Activated CD4-positive, CD25-positive, alpha-beta regulatory T cell treated with anti-CD3 and anti-CD28 coated beads, Interleukin-2, amount 50 U/mL, for 24 hours (primary cell): ENCODE data around the gene FOXN1.

ENCODE experiments used
- ATAC-seq, 2 donors: fragments of 150-1000 bp; cut with Tn5 transposase; one replicate each; pipeline ENCODE4 v1.10.0; 2021; ENCODE audit warnings: mild to moderate bottlenecking in 1 of 2, moderate library complexity in 1 of 2

FOXN1 gene

DNA sequence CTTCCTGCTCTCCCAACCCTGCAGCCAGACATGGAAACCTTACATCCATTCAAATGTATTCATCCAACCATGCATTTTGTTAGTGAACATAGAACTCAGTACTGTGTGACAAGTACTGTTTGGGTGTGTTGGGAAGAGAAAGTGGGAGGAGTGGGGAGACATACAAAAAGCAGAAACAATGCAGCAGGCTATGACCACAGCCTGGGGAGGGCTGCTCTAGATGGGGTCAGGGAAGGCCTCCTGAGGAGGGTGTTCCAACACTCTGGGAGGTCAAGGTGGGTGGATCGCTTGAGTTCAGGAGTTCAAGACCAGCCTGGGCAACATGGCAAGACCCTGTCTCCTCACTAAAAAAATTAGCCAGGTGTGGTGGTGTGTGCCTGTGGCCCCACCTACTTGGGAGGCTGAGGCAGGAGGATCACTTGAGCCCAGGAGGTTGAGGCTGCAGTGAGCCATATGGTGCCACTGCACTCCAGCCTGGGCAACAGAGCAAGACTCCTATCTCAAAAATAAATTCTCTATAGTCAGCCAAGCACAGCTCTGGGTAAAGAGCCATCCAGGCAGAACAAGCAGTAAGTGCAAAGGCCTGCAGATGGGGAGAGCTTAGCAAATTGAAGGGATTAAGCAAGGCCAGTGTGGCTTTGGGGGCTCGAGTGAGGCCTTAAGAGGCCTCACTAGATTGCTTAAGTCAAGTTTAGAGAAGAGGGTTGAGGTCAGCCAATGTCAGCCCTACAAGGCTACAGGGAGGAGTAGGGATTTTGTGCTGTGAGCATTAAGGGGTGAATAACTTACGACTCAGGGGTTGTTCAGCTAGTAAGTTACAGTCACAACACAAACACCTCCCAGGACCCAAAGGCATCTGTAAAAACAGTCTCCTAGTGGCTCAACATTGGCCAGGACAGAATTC is 27.2 kb upstream of the FOXN1 start:
- no peak for ATAC-seq

DNA sequence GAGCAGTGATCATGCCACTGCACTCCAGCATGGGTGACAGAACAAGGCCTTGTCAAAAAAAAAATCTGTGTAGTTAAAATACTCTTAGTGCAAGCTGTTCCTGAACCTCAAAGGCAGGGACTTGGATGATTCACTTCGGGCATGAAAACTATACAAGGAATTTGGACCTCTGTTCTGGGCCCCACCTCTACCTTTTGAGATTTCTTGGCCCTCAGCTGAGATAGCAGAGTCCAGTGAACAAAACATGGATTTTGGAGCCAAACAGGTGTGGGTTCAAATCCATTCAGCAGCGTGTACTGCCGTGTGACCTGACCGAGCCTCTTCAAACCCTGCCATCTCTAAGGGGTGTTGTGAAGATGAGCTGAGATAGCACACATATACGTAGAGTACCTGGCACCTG is 25.9 kb upstream of the FOXN1 start:
- ATAC-seq: no peak

DNA sequence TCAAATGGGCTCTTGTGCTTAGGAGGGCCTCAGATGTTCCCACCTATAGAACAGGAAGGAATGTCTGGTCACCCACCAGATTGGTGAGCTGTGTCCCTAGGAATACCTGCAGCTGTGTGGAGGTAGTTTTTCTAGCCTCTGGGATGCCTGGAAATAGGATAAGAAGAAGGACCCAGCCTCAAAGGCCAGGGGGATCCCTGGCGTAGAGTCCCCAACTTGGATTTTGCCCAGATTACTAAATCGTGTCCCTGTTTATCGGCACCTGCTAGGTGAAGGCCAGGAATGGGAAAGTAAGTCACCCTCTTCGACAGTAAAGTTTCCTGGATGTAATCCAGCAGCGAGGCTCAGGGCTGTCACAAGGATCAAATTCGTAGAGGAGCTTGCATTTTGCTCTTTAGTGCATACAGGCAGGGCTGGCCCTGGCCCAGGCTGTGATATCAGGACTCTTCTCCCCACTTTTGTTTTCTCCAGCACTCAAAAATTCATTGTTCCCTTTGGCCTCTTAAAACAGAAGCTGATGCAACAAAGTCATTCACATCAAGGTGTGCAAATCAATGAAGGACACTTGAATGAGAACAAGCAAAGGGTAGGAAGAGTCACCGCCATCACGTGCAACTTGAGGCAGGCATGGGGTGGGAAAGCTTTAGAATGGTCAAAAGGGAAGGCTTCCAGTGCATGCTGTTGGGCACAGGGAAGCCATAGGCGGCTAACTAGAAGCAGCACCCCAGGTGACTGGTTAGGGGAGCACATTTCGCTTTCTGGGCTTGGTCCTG is 25.2 kb upstream of the FOXN1 start:
- ATAC-seq: no peak

DNA sequence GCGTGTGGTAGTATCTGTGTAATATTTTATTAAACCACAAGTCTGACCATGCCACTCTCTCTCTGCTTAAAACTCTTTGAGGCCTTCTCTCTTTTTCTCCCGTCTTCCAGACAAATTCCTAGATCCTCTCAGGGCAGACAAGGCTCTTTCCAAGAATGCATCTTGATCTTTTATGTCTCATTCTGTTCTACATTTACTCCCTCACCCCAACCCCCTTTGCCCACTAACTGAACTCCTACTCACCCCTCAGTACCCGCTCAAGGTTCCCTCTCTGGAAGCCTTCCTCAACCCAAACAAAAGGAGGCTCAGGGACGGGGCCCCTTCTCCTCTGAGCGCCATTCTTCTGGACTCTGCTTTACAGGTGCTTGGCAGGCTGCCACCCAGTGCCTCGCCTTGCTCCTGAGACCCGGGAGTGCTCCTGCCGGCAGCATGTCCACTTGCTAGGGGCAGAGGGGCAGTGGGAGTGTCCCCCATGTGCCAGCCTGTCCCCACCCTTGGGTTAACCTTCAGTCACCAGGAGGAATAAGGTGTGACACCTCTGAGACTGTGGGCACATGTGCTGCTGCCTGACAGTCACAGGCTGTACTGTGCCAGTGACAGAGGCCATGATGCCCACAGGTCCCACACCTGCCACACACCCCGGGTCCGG is 23.5 kb upstream of the FOXN1 start:
- ATAC-seq: no peak

DNA sequence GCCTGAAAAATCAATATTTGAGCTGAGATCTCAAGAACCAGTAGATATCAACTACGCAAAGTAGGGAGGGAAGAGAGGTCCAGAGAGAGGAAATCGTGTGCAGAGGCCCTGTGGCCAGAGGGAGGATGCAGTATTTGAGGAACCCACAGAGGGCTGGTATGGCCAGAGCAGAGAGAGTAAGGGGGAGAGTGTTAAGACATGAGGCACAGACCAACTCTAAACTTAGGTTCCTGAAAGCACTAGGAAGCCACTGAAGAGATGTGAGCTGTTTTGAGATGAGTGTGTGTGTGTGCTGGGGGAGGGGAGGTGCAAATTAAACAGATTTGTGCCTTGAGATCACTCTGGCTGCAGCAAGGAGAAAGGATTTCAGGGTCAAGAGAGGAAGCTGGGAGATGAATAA is 21.9 kb upstream of the FOXN1 start:
- ATAC-seq: no peak

DNA sequence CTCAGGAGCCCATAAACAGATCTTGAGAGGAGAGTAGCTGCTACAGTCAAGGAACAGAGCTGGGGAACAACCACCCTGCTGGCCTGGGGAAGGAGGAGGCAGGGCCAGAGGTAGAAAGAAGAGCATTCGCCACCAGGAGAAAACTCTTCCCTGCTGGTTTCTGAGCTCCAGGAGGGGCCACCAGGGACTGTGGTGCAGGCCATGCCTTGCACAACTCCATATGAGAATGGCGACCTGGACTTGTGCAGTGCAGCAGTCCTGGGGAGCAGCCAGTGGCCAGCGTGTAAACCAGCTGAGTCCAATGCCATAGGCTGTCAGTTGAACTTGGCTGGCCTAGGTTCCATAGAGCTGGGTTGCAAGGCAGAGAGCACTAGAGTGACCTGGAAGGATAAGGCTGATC is 21.1 kb upstream of the FOXN1 start:
- ATAC-seq: no peak

DNA sequence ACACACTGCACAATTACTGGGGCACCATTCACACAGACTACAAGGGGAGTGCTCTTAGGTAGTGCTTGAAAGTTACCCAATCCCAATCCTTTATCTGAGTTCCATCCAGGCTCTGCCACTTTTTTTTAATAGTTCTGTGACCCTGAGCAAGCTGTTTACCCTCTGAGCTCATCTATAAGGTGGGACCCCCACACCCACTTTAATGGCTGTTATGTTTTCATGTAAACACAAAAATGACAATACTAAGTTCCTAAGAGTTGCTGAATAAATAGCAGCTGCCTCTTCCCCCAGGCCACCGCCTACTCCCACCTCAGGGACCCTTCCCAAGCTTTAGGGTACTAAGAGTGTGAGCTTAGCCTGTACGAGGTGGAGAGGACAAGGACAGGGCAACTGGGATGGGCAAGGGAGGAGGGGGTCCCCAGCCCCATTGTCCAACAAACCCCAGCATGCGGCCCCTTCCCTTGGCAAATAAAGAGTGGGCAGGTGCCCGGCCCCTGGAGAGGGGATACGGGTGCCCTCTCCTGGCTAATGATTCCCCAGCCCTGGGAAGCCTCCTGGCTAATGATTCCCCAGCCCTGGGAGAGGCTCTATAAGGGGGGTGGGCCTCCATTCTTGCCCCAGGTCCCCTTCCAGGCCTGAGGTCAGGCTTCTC is 18.1 kb upstream of the FOXN1 start:
- no peak for ATAC-seq

DNA sequence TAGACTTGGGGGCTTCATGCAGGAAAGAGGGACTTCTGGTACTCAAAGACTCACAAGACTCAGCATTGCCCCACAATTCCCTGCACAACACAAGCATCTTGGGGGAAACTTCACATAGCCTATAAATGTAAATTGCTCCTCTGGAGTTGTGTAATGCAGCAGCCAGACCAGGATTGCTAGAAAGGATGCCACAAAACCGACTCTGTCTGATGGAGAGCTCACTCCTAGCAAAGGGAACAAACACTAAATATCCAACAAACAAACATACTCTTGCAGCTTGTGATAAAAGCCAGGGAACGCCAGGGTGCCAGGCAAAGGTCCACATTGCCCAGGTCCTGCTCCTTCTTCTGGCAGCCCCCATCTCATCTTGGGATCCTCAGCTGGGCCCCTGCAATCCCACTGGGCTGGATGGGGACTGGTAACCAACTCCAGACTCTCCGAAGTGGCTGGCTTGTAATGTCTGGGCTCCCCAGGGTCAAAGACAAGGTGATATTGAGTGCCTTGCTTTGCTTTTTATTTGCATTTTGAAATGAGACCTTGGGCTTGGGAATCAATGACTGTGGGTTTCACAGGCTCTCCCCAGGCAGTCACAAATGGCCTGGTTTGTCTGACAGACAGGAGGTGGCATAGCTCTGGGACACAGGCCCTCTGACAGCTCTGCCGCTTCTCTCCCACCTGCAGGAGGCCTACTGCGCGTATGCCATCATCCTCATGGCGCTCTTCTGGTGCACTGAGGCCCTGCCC is 17.4 kb upstream of the FOXN1 start:
- no peak for ATAC-seq

DNA sequence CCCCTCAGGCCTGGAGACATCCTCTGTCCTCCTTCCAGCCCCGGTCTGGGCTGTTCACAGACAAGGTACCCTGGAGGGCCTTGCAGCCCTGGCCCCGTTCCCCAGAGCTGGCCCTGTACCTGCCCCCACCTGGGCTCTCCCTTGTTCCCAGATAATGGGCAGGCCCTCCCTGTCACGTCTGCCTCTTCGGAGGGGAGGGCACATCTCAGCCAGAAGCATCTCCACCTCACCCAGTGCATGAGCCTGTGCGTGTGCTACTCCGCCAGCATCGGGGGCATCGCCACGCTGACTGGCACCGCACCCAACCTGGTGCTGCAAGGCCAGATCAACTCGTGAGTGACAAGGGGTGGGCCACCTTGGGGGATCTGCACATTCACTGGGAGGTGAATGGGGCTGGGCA is 14.9 kb upstream of the FOXN1 start:
- ATAC-seq: no peak

DNA sequence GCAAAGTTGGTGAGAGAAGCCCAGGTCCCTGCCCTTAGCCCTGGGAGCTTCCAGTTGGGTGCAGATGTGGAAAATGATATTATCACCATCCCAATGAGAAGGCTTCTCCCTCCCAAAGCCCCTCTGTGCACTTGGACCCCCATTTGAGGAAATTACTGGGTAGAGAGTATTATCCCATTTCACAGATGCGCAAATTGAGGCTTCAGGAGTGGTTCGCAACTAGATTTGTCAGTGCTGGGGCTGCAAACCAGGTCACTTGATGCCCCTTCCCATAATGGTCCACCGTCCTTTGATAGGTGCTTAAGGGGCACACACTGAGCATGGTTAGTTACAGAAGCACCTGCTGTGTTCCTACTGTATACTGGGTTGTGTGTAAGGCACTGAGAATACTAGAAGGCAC is 14.3 kb upstream of the FOXN1 start:
- no peak for ATAC-seq

DNA sequence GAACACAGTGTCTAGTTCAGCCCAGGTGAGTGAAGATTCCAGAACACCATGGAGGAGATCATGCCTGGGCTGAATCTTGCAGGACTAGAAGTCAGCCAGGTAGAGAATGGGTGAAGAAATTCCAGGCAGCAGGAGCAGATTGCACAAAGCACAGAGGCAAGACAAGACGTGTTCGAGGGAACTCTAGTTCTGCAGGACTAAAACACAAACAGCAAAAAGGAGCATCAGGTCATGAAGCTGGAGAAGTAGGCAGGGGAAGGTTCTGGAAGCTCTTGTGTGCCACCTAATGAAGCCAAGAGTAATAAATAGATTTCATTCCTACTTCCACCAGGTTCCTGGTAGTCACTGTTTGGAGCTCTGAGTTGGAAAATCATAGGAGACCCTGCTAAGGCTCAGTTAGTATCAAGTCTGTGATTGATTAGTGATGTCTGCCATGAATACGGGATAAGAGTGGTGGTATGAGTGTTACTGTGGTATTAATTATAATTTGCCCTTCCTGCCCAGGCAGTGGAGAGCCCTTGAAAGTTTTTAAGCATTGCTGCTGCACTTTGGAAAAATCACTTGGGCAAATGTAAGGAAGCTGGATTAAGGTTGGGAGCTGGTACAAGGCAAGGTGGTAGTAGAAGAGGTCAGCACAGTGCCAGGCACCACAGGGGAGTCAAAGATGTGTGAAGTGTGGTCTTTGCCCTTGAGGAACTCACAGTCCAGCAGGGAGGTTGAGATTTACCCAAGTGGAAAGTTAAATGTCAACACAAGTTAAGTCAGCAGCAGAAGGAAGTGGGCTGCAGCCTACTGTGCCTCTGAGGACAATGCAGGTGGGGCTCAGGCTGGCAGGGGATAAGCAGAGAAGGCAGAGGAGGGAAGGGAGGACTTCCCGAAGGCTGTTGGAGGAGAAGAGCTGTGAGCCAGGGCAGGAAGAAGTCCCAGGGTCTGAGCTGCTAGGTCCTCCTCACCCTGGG is 13.5 kb upstream of the FOXN1 start:
- no peak for ATAC-seq

DNA sequence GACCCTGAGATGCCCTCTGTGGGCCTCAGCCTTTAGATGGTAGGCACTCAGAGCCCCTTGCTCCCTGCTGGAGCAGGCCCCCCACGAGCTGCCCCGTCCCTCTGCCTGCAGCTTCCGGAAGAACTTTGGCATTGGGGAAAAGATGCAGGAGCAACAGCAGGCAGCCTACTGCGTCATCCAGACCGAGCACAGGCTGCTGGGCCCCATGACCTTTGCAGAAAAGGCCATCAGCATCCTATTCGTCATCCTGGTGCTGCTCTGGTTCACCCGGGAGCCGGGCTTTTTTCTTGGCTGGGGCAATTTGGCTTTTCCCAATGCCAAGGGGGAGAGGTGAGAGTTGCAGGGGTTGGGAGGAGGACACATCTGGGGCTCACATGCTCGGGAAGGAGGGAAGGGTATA is 12.7 kb upstream of the FOXN1 start:
- no peak for ATAC-seq

DNA sequence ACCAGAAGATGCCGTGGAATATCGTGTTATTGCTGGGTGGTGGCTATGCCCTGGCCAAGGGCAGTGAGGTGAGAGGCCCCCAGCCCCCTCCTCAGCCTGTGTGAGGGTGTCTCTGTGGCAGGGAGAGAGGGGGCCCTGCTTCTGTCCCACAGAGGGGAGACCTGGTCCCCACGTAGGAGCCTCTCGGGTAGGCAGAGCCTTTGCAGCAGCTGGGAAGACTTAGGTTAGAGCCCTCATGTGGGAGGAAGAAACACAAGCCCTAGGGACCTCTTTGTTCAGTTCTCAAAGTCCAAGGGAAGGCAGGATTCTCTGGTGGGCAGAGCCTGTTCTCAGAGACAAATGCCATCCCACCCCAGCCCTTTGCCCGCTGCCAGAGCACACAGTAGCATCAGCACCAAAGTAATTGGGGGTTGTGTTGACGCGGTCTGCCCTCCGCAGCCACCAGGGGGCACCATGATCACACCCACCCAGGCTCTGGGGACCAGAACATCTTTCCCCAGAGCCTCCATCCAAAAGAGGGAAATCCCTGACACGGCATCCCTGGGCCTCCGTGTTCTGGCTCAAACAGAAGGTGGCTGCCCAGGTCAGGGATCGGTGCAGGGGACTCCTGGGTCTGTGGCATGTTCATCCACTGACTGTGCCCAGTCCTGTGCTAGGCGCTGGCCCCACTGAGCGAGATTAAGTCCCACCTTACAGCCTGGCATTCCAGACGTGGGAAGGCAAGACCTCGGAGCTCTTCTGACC is 11.5 kb upstream of the FOXN1 start:
- peak; percentile 76 to 84 for ATAC-seq

DNA sequence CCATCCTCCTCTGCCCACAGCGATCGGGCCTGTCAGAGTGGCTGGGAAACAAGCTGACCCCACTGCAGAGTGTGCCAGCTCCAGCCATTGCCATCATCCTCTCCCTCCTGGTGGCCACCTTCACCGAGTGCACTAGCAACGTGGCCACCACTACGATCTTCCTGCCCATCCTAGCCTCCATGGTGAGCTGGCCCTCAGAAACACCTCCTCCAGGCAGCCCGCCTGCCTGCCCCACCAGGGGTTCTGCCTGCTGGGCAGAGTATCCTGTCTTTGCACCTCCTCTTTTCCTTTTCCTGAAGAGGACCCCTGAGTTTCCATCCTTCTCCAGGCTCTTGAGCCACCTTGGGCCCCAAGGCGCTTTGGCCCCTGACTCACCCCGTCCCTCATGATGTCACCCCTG is 10.5 kb upstream of the FOXN1 start:
- no peak for ATAC-seq

DNA sequence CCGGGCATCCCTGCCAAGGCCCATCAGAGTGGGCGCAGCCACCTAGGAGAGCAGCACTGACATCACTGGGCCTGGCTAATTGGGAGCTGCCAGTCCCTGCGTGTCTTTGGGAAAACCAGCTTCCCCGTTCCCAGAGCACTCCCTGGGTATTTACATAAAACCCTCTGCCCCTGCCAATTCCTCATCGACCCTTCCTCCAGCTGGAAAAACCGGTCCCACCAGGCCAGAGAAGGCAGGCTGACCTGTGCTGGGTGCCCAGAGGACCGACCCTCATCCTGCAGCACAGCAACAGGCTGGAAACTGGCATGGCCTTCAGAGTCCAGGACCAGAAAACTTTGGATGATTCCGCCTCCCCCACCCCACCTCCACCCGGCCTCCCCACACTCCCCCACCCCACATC is 8.2 kb upstream of the FOXN1 start:
- no peak for ATAC-seq

DNA sequence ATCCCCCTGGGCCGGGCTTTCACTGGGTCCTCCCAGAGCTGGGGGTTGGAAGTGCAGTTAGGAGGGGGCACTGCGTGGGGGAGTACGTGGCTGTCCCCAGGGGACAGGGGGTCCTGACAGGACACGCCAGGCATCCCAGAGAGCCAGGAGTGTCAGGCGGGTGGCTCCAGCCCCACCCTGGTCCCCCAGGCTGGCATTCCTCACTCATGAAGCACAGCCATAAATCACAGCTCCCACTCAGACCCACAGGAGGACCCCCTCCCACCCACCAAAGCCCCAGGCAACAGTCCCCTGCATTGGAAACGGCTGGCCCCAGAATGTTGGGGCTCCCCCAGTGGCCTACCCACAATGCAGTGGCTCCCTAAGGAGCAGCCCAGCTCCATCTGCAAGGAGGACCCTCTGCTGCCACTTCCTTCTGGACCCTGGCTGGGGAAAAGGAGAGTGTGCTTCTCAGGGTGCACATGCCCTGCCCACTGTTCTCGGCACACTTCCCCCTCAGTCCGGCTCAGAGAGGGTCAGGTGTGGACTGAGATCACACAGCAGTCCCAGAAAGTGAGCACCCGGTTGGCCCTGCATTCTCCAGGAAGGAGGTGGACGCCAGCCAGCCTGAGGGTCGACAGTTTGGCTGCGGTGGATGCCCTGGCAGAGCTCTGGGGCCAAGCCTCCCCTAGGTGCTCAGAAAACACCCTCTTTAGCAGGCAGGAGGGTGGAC is 7.3 kb upstream of the FOXN1 start:
- ATAC-seq: no peak

DNA sequence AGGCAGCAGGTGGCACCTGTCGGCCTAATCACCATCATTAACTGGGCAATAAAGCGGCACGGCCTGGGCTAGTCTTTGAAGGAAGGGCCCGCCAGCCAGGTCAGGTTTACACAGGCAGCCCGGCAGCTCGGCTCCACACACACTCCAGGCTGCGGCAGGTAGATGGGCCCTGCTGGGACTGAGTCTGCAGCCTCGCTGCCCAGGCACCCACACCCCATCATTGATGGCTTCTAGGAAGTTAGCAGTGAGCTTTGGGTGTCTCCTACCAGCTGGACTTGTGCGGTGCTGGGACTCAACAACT is 6.8 kb upstream of the FOXN1 start:
- ATAC-seq: no peak

DNA sequence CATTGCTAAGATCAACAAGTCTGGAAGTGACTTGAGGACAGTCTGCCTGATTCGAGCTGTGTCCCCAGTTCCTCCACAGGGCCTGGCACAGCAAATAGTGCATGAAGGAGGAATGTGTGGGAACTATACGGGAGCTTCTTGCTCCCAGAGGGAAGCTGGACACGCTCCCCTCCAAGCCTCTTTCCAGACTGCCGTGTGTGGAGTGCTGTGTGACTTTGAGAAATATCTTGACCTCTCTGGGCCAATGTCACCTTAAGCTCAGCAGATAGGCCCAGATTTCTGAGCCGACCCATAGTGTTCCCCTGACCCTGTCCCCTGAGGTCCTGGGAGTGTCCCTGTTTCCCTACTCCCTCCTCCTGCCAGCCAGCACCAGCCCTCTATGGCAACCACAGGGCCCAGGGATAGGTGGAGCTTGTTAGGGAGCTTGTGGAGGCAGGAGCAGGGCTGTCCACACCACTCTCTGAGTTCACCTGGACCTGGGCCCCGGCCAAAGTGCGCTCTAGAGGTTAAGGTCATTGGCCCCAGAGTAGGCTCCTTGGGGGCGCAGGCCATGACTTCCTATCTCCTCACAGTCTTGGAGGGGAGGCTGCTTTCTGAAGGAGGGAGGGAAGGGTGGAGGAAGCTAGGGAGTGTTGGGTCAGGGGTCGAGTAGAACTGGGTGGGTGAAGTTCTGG is 6.3 kb upstream of the FOXN1 start:
- no peak for ATAC-seq

DNA sequence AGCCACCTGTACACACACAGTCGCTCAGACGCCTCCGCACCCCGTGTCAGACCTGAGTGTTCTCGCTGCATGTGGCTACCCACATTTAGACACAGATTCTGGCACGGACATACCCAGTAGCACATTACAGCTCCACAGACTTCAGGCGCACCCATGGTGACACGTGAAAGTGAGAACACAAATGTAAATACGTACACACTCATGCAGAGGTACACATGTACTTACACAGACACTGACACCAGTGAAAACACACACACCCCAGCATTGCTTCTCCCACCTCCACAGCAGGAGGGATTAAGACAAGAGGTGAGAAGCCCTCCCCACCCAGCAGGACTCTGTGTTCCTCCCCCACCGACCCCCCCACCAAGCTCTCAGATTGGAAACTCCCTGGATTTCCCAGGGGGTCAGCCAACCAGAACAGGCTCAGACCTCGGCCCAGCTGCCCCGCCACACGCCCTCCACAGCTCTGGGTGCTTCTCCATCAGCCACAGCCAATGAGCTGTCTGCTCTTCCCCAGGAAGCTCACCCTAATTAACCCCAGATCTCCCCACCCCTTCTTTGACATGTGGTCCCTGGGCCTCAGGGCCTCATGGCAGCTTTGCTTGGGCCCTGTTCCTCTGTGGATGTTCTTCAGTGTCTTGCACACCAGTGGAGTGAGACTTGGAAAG is 5.3 kb upstream of the FOXN1 start:
- ATAC-seq: peak; percentile 38 to 40
